PC-9 (cell line): ENCODE measurements around the gene PRAMEF2. TPM values are rescaled to one million over a fixed set of nuclear protein-coding genes. Genes with fewer than 3 reads are reported as not detected.
"Not testable (repeated sequence)": the region's sequence is repeated elsewhere in the genome, so short reads cannot be mapped to it uniquely, and the experiment has no call there.

ENCODE experiments used
- BruUV-seq: library from RNA; stranded (reverse); fragments of 400-500 nt; replicated peaks from 2 replicates; lab custom pipeline; 2021; lab: Mats Ljungman, UMichigan
- CTCF ChIA-PET: fragments of 300-600 bp; sonication (Branson Sonifier 250); formaldehyde crosslinking; loops from one replicate; lab custom pipeline; 2022; ENCODE audit warnings: antibody characterized with exemption; lab: Charles Lee
- POLR2A ChIA-PET: fragments of 300-600 bp; sonication (Branson Sonifier 250); formaldehyde crosslinking; loops from one replicate; lab custom pipeline; 2022; ENCODE audit warnings: antibody characterized with exemption; ENCODE audit not compliant: unreplicated experiment; lab: Charles Lee
- DNase-seq, 2 experiments: peaks; one replicate each; pipeline versions ENCODE4 v3.0.0 to v3.0.0-alpha.2; 2015 to 2022; ENCODE audit warnings: mixed read lengths in 1 of 2
- H2AFZ ChIP-seq: fragments of 200-600 bp; sonication (generic); 2 replicates; pipeline ENCODE4 v1.8.1; 2017; ENCODE audit warnings: antibody characterized with exemption
- H3F3A ChIP-seq: fragments of 200-600 bp; sonication (generic); 2 replicates; pipeline ENCODE4 v1.8.1; 2017; ENCODE audit warnings: antibody characterized with exemption, mild to moderate bottlenecking, low read depth; ENCODE audit not compliant: insufficient read depth
- H3K27ac ChIP-seq: fragments of 200-600 bp; sonication (generic); 2 replicates; pipeline ENCODE4 v1.6.1; 2016; ENCODE audit warnings: mixed run types
- H3K27me3 ChIP-seq: fragments of 200-600 bp; sonication (generic); 2 replicates; pipeline ENCODE4 v1.6.1; 2016; ENCODE audit warnings: low read depth, mixed run types; ENCODE audit not compliant: insufficient read depth
- H3K36me3 ChIP-seq: fragments of 200-600 bp; sonication (generic); 2 replicates; pipeline ENCODE4 v1.6.1; 2016; ENCODE audit warnings: low read depth, mixed run types
- H3K4me1 ChIP-seq: fragments of 200-600 bp; sonication (generic); replicated peaks from 2 replicates; pipeline ENCODE4 v1.6.1; 2016; ENCODE audit warnings: mixed run types; ENCODE audit not compliant: insufficient read depth
- H3K4me2 ChIP-seq: fragments of 200-600 bp; sonication (generic); 2 replicates; pipeline ENCODE4 v1.6.1; 2017; ENCODE audit warnings: mixed run types
- H3K4me3 ChIP-seq: fragments of 200-600 bp; sonication (generic); 2 replicates; pipeline ENCODE4 v1.6.1; 2016; ENCODE audit warnings: mixed run types
- H3K79me2 ChIP-seq: fragments of 200-600 bp; sonication (generic); 2 replicates; pipeline ENCODE4 v1.6.1; 2017; ENCODE audit warnings: low read depth, mixed run types
- H3K9me2 ChIP-seq: fragments of 200-600 bp; sonication (generic); 2 replicates; pipeline ENCODE4 v1.8.1; 2017; ENCODE audit warnings: mild to moderate bottlenecking; ENCODE audit not compliant: insufficient read depth
- H3K9me3 ChIP-seq: fragments of 200-600 bp; sonication (generic); 2 replicates; pipeline ENCODE4 v1.8.1; 2016; ENCODE audit warnings: low read depth; ENCODE audit not compliant: insufficient read depth
- H4K20me1 ChIP-seq: fragments of 200-600 bp; sonication (generic); 2 replicates; pipeline ENCODE4 v1.8.1; 2017; ENCODE audit not compliant: insufficient read depth
- intact Hi-C: fragments of 100-400 bp; cut with micrococcal nuclease; formaldehyde crosslinking; loops from one replicate; pipeline ENCODE4 v1.10.0; 2022; ENCODE audit not compliant: unreplicated experiment
- total RNA-seq: library from RNA; stranded (reverse); gene quantifications from 2 replicates; pipeline ENCODE4 v1.2.3, GENCODE V29; 2021

PRAMEF2 gene
- total RNA-seq, 1 experiment from 2014 or later = not detected

- POLR2A ChIA-PET, H3K36me3 ChIP-seq, H3K4me3 ChIP-seq, CTCF ChIA-PET, H4K20me1 ChIP-seq, H3K79me2 ChIP-seq, H3K9me3 ChIP-seq, H3K27me3 ChIP-seq, BruUV-seq, H3F3A ChIP-seq, DNase-seq, H3K27ac ChIP-seq, H3K9me2 ChIP-seq, intact Hi-C loops, H3K4me1 ChIP-seq, H3K4me2 ChIP-seq, H2AFZ ChIP-seq: not testable (repeated sequence)
Measured at GRCh38 chr1:12903793-12904572, 47.1 kb downstream of the PRAMEF2 start.

Other genes with a start within 250 kb of the PRAMEF2 start
- 144 and 154 TPM in 2 replicates for gene DHRS3, start 238.9 kb upstream of the PRAMEF2 start, total RNA-seq
- not detected in 2 replicates for gene AADACL4, start 213.0 kb upstream of the PRAMEF2 start, total RNA-seq
- gene AADACL3, start 141.0 kb upstream of the PRAMEF2 start, total RNA-seq = not detected in 2 replicates
- not detected in 2 replicates for gene CFAP107, start 110.9 kb upstream of the PRAMEF2 start, total RNA-seq
- not detected in 2 replicates for gene PRAMEF12, start 83.3 kb upstream of the PRAMEF2 start, total RNA-seq
- not detected in 2 replicates for gene PRAMEF1, start 65.7 kb upstream of the PRAMEF2 start, total RNA-seq
- not detected in 2 replicates for gene PRAMEF11, start 25.7 kb upstream of the PRAMEF2 start, total RNA-seq
- gene HNRNPCL1, start 8.4 kb upstream of the PRAMEF2 start, total RNA-seq = not detected in 2 replicates
- gene PRAMEF4, start 29.1 kb downstream of the PRAMEF2 start, total RNA-seq = not detected in 2 replicates
- not detected in 2 replicates for gene PRAMEF10, start 41.2 kb downstream of the PRAMEF2 start, total RNA-seq
- gene PRAMEF7, start 59.5 kb downstream of the PRAMEF2 start, total RNA-seq = not detected in 2 replicates
- not detected in 2 replicates for gene PRAMEF6, start 90.5 kb downstream of the PRAMEF2 start, total RNA-seq
- gene PRAMEF27, start 199.5 kb downstream of the PRAMEF2 start, total RNA-seq = not detected in 2 replicates
- gene HNRNPCL3, start 203.7 kb downstream of the PRAMEF2 start, total RNA-seq = not detected in 2 replicates
- not detected in 2 replicates for gene PRAMEF25, start 213.7 kb downstream of the PRAMEF2 start, total RNA-seq